Endothelial cell (in vitro differentiated cells): ENCODE measurements around the gene ANKS1B. TPM values are rescaled to one million over a fixed set of nuclear protein-coding genes. Genes with fewer than 3 reads are reported as not detected.

ENCODE experiments used
- DNase-seq: peaks from one replicate; pipeline ENCODE4 v3.0.0; 2021; ENCODE audit warnings: low spot score
- H3K27ac Mint-ChIP-seq: one replicate; pipeline ENCODE4 v1.8.0; 2021; ENCODE audit warnings: mixed read lengths, inconsistent platforms; ENCODE audit not compliant: unreplicated experiment
- H3K27me3 Mint-ChIP-seq: one replicate; pipeline ENCODE4 v1.8.0; 2021; ENCODE audit warnings: mild to moderate bottlenecking, moderate library complexity, mixed read lengths, inconsistent platforms; ENCODE audit not compliant: unreplicated experiment
- H3K36me3 Mint-ChIP-seq: one replicate; pipeline ENCODE4 v1.8.0; 2021; ENCODE audit warnings: mild to moderate bottlenecking, low read depth, mixed read lengths, inconsistent platforms; ENCODE audit not compliant: unreplicated experiment
- H3K4me1 Mint-ChIP-seq: one replicate; pipeline ENCODE4 v1.8.0; 2021; ENCODE audit warnings: mild to moderate bottlenecking, mixed read lengths, inconsistent platforms; ENCODE audit not compliant: unreplicated experiment
- H3K4me3 Mint-ChIP-seq: one replicate; pipeline ENCODE4 v1.8.0; 2021; ENCODE audit warnings: mild to moderate bottlenecking, mixed read lengths, inconsistent platforms; ENCODE audit not compliant: unreplicated experiment
- H3K9me3 Mint-ChIP-seq: one replicate; pipeline ENCODE4 v1.8.0; 2021; ENCODE audit warnings: mixed read lengths, inconsistent platforms; ENCODE audit not compliant: unreplicated experiment
- total RNA-seq: library from RNA; stranded (reverse); fragmentation: NEBNext Ultra II Directional; extraction: Animal tissue kit (Norgen Biotek cat#: 25700); gene quantifications from one replicate; pipeline ENCODE4 v1.2.1, GENCODE V29; 2021; ENCODE audit not compliant: unreplicated experiment
- TF ChIP-seq, protein P1 (sequence below): fragments of 200-600 bp; sonication (generic); IDR thresholded peaks from one replicate; pipeline ENCODE4 v1.5.0; 2021; ENCODE audit warnings: antibody characterized with exemption; ENCODE audit not compliant: unreplicated experiment

ANKS1B gene
- total RNA-seq, 1 donor from 2014 or later: 2.6 TPM

DNA sequence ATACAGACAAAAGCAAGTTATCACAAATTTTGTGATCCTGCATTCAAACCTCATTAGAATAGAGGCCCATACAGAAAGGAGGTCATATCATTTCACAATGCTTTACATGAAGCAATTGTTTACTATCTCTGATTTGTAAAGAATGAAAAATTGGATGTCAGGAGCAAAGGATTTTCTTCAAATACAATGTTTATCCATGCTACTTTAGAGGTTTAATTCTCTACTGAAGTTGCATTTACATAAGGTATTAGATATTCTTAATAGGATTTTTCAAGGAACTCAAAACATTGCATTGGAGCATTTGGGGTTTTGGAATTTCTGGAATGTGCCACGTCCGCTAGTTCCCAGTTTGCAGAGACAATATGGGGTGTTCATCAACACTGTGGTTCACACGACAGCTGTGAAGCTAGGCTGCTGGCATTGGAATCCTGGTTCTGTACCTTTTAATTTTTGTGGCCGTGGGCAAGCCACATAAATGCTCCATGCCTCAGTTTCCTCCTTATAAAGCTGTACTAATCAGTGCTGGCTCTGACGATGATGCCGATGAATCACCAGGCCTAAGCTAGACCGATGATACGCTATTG lies 1164.8 kb downstream of the ANKS1B start:
- no peak for DNase-seq
- Mint-ChIP-seq H3K4me1 (peaks cover 3% of the 10 kb centered on the region), H3K4me3 (no peak overlapping the region), H3K36me3 (no peaks in the 10 kb centered on the region), H3K27ac (no peak overlapping the region), H3K9me3 (no peaks in the 10 kb centered on the region), H3K27me3 (no peaks in the 10 kb centered on the region)
- TF ChIP-seq, protein P1, sequence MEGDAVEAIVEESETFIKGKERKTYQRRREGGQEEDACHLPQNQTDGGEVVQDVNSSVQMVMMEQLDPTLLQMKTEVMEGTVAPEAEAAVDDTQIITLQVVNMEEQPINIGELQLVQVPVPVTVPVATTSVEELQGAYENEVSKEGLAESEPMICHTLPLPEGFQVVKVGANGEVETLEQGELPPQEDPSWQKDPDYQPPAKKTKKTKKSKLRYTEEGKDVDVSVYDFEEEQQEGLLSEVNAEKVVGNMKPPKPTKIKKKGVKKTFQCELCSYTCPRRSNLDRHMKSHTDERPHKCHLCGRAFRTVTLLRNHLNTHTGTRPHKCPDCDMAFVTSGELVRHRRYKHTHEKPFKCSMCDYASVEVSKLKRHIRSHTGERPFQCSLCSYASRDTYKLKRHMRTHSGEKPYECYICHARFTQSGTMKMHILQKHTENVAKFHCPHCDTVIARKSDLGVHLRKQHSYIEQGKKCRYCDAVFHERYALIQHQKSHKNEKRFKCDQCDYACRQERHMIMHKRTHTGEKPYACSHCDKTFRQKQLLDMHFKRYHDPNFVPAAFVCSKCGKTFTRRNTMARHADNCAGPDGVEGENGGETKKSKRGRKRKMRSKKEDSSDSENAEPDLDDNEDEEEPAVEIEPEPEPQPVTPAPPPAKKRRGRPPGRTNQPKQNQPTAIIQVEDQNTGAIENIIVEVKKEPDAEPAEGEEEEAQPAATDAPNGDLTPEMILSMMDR: no peak

DNA sequence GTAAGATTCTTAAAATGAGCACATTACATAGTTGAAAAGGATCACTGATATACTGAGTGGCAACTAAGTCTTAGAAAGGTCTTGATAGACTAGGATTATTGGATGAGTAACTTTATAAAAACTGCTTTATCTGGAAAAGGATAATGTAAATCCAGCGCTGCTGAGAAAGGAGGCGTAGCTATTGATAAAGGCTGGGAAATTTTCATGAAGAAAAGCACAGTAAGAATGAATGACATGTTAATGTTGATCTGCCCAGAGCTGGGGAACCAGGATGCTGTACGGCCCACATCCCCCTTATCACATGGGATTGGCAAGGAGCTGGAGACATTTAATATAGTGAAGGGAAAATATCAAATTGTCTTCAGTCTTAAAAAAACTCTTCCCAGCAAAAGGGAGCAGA lies 1165.7 kb downstream of the ANKS1B start:
- no peak for DNase-seq
- Mint-ChIP-seq H3K36me3 (no peaks in the 10 kb centered on the region), H3K4me1 (peaks cover 3% of the 10 kb centered on the region), H3K27ac (no peak overlapping the region), H3K9me3 (no peaks in the 10 kb centered on the region), H3K27me3 (no peaks in the 10 kb centered on the region), H3K4me3 (no peak overlapping the region)
- TF ChIP-seq, protein P1: no peak

DNA sequence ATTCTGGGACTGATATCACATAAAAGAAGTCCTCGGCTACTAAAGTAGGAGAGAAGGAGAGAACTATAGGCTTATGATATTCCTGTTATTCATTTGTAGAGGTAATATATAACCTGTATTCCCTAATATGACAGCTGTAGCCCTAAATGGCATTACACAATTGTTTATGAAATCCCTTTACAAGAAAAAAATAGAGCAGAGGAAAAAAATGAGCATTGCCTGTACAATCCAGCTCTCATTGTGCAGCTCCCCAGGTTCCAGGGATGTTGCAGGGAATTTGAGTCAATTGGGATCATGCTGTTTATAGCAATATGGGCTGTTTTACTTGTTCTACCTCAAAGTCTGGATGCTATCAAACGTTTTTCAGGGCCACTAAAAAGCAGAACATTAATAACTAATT lies 1166.5 kb downstream of the ANKS1B start:
- H3K36me3 Mint-ChIP-seq: no peaks in the 10 kb centered on the region
- peaks cover 3% of the 10 kb centered on the region for H3K4me1 Mint-ChIP-seq
- no peaks in the 10 kb centered on the region for H3K27me3 Mint-ChIP-seq
- H3K4me3 Mint-ChIP-seq: no peak overlapping the region
- DNase-seq: no peak
- no peaks in the 10 kb centered on the region for H3K9me3 Mint-ChIP-seq
- H3K27ac Mint-ChIP-seq: no peak overlapping the region
- TF ChIP-seq, protein P1: no peak

DNA sequence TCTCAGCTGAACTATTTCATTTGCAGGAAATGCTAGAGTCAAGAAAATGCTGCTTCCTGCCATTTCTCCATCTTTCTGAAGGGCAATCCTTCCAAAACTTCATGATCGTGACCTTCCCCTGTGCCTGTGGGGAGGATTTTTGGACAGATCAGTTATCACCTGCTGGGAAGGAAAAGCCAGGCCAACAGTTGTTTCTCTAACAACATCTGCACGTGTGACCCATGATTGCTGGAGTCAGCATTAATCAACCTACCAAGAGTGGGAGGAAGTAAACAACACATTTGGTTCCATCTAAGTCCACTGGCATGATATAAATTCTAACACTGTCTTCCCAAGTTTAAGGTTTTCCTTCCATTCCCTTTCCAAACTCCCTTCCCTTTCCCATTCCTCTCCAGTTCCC lies 1167.0 kb downstream of the ANKS1B start:
- H3K4me3 Mint-ChIP-seq: no peak overlapping the region
- no peaks in the 10 kb centered on the region for H3K36me3 Mint-ChIP-seq
- no peaks in the 10 kb centered on the region for H3K27me3 Mint-ChIP-seq
- TF ChIP-seq, protein P1: no peak
- no peaks in the 10 kb centered on the region for H3K9me3 Mint-ChIP-seq
- H3K4me1 Mint-ChIP-seq: peaks cover 3% of the 10 kb centered on the region
- no peak for DNase-seq
- H3K27ac Mint-ChIP-seq: no peak overlapping the region

DNA sequence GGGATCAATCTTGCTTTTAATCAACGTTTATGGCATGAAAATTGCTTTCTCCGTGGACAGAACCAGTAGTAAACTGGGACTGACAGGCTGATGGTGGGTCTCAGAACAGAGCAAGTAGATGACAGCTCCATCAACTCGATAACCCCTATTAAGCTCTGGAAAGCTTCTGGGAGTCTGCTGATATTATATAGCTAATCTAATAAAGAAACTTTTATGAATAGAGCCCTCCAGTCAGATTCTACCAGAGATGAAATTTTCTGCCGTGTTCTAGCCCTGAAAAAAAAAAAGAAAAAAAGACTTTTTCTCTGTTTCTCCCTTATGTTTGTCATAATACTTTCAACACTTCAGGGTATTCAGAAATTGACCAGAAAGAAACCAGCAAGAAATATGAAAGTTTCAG lies 1168.0 kb downstream of the ANKS1B start:
- no peaks in the 10 kb centered on the region for H3K9me3 Mint-ChIP-seq
- peaks cover 3% of the 10 kb centered on the region for H3K4me1 Mint-ChIP-seq
- no peaks in the 10 kb centered on the region for H3K27me3 Mint-ChIP-seq
- no peaks in the 10 kb centered on the region for H3K36me3 Mint-ChIP-seq
- no peak overlapping the region for H3K27ac Mint-ChIP-seq
- no peak for DNase-seq
- H3K4me3 Mint-ChIP-seq: no peak overlapping the region
- TF ChIP-seq, protein P1: no peak
